ACC112 (cell line): Measurements from ENCODE around the gene ELOVL2.

Experiments
- H2AFZ ChIP-seq: fragments of 200-600 bp; sonication (generic); one replicate; pipeline ENCODE4 v1.6.0; 2017; ENCODE audit warnings: antibody characterized with exemption, low read length; ENCODE audit not compliant: unreplicated experiment
- H3K27ac ChIP-seq: fragments of 200-600 bp; sonication (generic); 2 replicates; pipeline ENCODE4 v1.5.1; 2014; ENCODE audit warnings: low read depth, mild to moderate bottlenecking, antibody characterized with exemption, low read length, moderate library complexity
- H3K27me3 ChIP-seq: fragments of 200-600 bp; sonication (generic); 2 replicates; pipeline ENCODE4 v1.6.1; 2014; ENCODE audit warnings: mild to moderate bottlenecking, antibody characterized with exemption, low read length, moderate library complexity, mixed read lengths; ENCODE audit not compliant: insufficient read depth
- H3K36me3 ChIP-seq: fragments of 200-600 bp; sonication (generic); 2 replicates; pipeline ENCODE4 v1.6.1; 2016; ENCODE audit warnings: mild to moderate bottlenecking, antibody characterized with exemption, low read length, moderate library complexity, mixed read lengths; ENCODE audit not compliant: insufficient read depth
- H3K4me1 ChIP-seq: fragments of 200-600 bp; sonication (generic); one replicate; pipeline ENCODE4 v1.6.1; 2016; ENCODE audit warnings: low read length, mixed read lengths; ENCODE audit not compliant: insufficient read depth, unreplicated experiment, control insufficient read depth
- H3K4me3 ChIP-seq: fragments of 200-600 bp; sonication (generic); 2 replicates; pipeline ENCODE4 v1.5.1; 2014; ENCODE audit warnings: mild to moderate bottlenecking, low read depth, low read length
- H3K79me2 ChIP-seq: fragments of 200-600 bp; sonication (generic); one replicate; pipeline ENCODE4 v1.6.0; 2016; ENCODE audit warnings: low read length; ENCODE audit not compliant: control insufficient read depth, unreplicated experiment, insufficient read depth

The ELOVL2 gene

GRCh38 chr6:11078266-11078665, 34.2 kb upstream of the ELOVL2 start:
- no peak overlapping the region for H3K4me3 ChIP-seq
- no peaks in the 10 kb centered on the region for H3K27me3 ChIP-seq
- H2AFZ ChIP-seq = no peak overlapping the region
- no peaks in the 10 kb centered on the region for H3K4me1 ChIP-seq
- H3K27ac ChIP-seq = no peak overlapping the region
- no peaks in the 10 kb centered on the region for H3K36me3 ChIP-seq
- no peaks in the 10 kb centered on the region for H3K79me2 ChIP-seq

DNA sequence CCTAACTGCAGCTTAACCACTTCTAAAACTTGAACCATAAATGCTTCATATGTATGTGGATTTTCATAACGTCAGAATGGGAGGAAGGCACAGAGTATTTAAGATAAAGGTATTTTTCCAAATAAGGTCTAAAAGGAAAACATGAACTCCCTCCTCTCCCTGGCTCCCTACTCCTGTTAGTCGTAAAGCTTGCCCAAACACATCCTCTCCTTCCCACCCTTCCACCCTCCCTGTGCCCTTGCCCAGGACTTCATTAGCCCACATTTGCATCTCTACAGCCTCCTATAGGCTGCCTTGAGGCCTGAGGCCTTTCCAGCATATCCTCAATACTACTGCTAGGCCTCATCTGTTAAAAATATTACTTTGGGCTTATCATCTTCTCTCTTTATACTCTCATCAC, 32.4 kb upstream of the ELOVL2 start:
- Histone ChIP-seq H3K4me3 (no peak overlapping the region), H3K27me3 (no peaks in the 10 kb centered on the region), H3K4me1 (no peaks in the 10 kb centered on the region), H3K79me2 (no peaks in the 10 kb centered on the region), H3K27ac (no peak overlapping the region), H3K36me3 (no peaks in the 10 kb centered on the region), H2AFZ (no peak overlapping the region)

DNA sequence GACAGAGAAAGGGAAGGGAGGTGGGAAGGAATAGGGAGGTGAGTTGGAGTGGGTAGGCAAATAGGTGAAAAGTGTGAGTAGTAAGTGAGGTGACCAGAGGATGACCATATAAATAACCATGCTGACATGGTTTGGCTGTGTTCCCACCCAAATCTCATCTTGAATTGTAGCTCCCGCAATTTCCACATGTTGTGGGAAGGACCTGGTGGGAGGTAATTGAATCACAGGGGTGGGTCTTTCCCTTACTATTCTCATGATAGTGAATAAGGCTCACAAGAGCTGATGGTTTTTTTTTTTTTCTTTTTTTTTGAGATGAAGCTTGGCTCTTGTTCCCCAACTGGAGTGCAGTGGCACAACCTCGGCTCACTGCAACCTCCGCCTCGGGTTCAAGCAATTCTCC, 28.0 kb upstream of the ELOVL2 start:
- H3K27me3 ChIP-seq = no peaks in the 10 kb centered on the region
- no peak overlapping the region for H3K4me3 ChIP-seq
- H3K79me2 ChIP-seq = no peaks in the 10 kb centered on the region
- H3K27ac ChIP-seq = no peak overlapping the region
- H3K36me3 ChIP-seq = no peaks in the 10 kb centered on the region
- no peaks in the 10 kb centered on the region for H3K4me1 ChIP-seq
- H2AFZ ChIP-seq = no peak overlapping the region

DNA sequence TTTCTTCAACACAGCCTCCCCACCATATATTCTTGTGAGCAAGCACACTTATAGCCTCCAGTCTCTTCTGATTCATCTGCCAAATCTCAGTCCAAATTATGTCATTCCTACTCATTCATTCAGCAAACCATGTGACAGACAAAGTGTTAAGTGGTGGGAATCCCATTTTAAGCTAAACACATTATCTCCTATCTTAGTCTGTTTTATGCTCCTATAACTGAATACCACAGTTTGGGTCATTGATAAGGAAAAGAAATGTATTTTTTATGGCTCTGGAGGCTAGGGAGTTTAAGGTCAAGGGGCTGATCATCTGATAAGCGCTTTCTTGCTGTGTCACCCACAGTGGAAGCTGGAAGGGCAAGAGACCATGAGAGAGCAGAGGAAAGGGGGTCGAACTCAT, 25.7 kb upstream of the ELOVL2 start:
- Histone ChIP-seq H3K4me3 (no peak overlapping the region), H3K36me3 (no peaks in the 10 kb centered on the region), H2AFZ (no peak overlapping the region), H3K79me2 (no peaks in the 10 kb centered on the region), H3K4me1 (no peaks in the 10 kb centered on the region), H3K27ac (no peak overlapping the region), H3K27me3 (no peaks in the 10 kb centered on the region)

- H3K27me3 ChIP-seq = no peaks in the 10 kb centered on the region
- H3K27ac ChIP-seq = no peak overlapping the region
- no peaks in the 10 kb centered on the region for H3K4me1 ChIP-seq
- H3K79me2 ChIP-seq = no peaks in the 10 kb centered on the region
- no peaks in the 10 kb centered on the region for H3K36me3 ChIP-seq
- no peak overlapping the region for H3K4me3 ChIP-seq
- H2AFZ ChIP-seq = no peak overlapping the region
These were observed 23.2 kb upstream of the ELOVL2 start for GRCh38 chr6:11067348-11067747.

- no peaks in the 10 kb centered on the region for H3K27me3 ChIP-seq
- H3K27ac ChIP-seq = no peak overlapping the region
- no peaks in the 10 kb centered on the region for H3K79me2 ChIP-seq
- no peaks in the 10 kb centered on the region for H3K4me1 ChIP-seq
- H3K36me3 ChIP-seq = no peaks in the 10 kb centered on the region
- H2AFZ ChIP-seq = no peak overlapping the region
- no peak overlapping the region for H3K4me3 ChIP-seq
These were observed 22.6 kb upstream of the ELOVL2 start for GRCh38 chr6:11066505-11067347.

GRCh38 chr6:11065436-11066202, 21.5 kb upstream of the ELOVL2 start:
- Histone ChIP-seq H3K27me3 (no peaks in the 10 kb centered on the region), H3K27ac (no peak overlapping the region), H2AFZ (no peak overlapping the region), H3K4me1 (no peaks in the 10 kb centered on the region), H3K4me3 (no peak overlapping the region), H3K36me3 (no peaks in the 10 kb centered on the region), H3K79me2 (no peaks in the 10 kb centered on the region)

DNA sequence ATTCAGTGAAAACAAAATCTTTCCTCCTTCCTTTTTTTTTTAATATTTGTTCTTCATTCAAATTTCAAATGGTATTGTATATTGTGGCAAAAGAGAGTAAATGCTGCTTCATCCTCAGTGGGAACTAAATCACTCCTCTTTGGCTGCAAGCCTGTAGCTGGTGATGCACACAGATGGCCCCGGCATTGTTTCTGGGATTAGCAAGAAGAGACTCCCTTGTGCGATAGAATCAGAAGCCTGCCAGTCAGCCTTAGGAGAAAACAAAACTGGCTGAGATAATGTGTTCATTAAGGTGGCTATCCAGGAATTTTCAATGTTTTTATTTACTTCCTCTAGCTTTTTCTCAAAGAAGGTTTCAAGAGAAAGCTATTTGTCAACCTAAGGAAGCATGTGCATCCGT, 20.7 kb upstream of the ELOVL2 start:
- H3K4me1 ChIP-seq = no peaks in the 10 kb centered on the region
- no peaks in the 10 kb centered on the region for H3K27me3 ChIP-seq
- no peak overlapping the region for H3K27ac ChIP-seq
- H3K79me2 ChIP-seq = no peaks in the 10 kb centered on the region
- no peak overlapping the region for H3K4me3 ChIP-seq
- no peaks in the 10 kb centered on the region for H3K36me3 ChIP-seq
- H2AFZ ChIP-seq = no peak overlapping the region

DNA sequence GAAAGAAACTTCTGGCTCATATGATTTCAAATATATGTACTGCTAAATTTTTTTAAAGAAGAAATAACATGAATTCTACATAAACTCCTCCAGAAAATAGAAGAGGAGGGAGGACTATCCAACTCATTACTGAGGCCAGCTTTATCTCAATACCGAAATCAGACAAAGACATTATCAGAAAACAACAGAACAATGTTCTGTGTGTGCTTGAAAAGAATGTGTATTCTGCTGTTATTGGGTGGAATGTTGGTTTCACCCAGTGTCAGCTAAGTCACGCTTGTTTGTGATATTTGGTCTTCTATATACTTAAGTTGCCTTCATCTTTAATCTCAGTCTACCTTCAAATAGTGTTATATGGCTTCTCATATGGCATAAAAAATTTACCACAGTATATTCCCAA, 18.6 kb upstream of the ELOVL2 start:
- no peaks in the 10 kb centered on the region for H3K79me2 ChIP-seq
- no peak overlapping the region for H3K4me3 ChIP-seq
- H3K27me3 ChIP-seq = no peaks in the 10 kb centered on the region
- H3K27ac ChIP-seq = no peak overlapping the region
- H2AFZ ChIP-seq = no peak overlapping the region
- H3K4me1 ChIP-seq = no peaks in the 10 kb centered on the region
- H3K36me3 ChIP-seq = no peaks in the 10 kb centered on the region

DNA sequence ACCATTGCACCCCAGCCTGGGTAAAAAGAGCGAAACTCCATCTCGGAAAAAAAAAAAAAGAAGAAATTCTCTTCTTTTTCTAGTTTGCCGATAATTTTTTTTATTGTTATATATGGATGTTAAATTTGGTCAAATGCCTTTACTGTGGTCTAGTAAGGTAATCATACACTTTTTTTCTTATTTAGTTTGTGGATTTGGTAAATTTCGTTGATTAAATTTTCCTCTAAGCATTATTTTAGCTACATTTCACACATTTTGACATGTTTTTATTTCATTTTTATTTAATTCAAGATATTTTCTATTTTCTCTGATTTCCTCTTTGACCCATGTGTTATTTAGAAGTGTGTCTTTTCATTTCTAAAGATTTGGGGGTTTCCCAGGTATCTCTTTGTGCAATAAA, 18.0 kb upstream of the ELOVL2 start:
- Histone ChIP-seq H2AFZ (no peak overlapping the region), H3K36me3 (no peaks in the 10 kb centered on the region), H3K4me1 (no peaks in the 10 kb centered on the region), H3K79me2 (no peaks in the 10 kb centered on the region), H3K4me3 (no peak overlapping the region), H3K27me3 (no peaks in the 10 kb centered on the region), H3K27ac (no peak overlapping the region)

GRCh38 chr6:11058406-11058805, 14.3 kb upstream of the ELOVL2 start:
- Histone ChIP-seq H2AFZ (no peak overlapping the region), H3K27ac (no peak overlapping the region), H3K36me3 (no peaks in the 10 kb centered on the region), H3K79me2 (no peaks in the 10 kb centered on the region), H3K4me1 (peaks cover 11% of the 10 kb centered on the region), H3K4me3 (no peak overlapping the region), H3K27me3 (no peaks in the 10 kb centered on the region)
